Activated T-cell treated with anti-CD3 and anti-CD28 coated beads for 1 hour (primary cell): ENCODE measurements around the gene EIPR1.

ENCODE experiments used
- DNase-seq: peaks from one replicate; pipeline ENCODE4 v3.0.0-alpha.2; 2020; ENCODE audit warnings: low read depth

EIPR1 gene

DNA sequence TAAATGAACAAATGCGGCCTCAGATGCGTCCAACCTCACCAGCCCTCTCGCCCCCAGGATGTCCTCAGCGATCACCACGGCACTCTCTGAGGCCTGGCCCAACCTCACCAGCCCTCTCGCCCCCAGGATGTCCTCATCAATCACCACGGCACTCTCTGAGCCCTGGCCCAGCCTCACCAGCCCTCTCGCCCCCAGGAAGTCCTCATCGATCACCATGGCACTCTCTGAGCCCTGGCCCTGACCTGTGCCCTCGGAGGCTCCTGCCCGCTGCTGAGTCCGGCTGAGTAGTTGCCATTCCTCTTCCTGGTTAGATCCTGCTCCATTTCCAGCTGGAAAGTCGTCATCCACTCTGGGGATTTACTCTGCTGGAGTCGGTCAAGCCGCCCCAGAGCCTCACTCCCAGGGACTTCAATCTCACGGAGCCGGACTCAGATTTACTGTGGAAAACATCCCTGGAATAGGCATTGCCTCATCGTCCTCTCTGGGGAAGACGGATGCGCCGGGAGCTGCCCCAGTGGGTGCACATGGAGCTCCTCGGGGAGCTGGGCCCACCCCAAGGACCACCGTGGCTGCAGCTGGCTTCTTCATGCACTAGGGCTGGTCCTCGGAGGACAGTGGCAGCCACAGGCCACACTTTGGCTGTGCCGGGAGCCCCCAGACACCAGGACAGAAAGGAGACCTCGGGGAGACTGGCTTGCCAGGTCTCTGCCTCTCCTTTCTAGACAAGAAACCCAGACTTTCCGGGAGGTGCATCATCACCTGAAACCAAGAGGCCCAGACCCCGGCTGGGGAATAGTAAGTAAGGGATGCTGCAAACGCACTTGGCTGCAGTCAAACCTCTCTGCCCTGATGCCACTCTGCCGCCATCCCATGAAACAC lies 230.6 kb downstream of the EIPR1 start:
- no peak for DNase-seq

GRCh38 chr2:3146175-3146574 lies 231.4 kb downstream of the EIPR1 start:
- DNase-seq: no peak

GRCh38 chr2:3145471-3146021 lies 232.1 kb downstream of the EIPR1 start:
- DNase-seq: no peak

DNA sequence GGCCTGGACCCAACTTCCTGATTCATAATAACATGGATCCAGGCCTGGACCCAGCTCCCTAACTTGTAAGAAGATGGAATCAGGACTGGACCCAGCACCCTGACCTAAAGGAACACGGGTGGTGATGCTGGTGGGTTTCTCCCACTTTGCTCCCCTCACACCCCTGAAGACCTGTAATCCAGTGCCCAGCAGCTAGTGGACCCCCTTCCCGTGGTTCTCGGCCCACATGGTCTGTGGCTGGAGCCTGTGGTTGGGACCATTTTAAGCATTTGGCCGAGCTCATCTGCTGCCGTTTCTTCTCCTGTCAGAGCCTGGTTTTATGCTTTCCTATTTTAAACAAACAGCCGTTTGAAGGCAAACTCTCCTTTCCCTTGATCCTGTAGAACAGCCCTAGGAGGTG lies 232.8 kb downstream of the EIPR1 start:
- DNase-seq: no peak

- DNase-seq: no peak
Observed at GRCh38 chr2:3143602-3144001, 234.0 kb downstream of the EIPR1 start.

DNA sequence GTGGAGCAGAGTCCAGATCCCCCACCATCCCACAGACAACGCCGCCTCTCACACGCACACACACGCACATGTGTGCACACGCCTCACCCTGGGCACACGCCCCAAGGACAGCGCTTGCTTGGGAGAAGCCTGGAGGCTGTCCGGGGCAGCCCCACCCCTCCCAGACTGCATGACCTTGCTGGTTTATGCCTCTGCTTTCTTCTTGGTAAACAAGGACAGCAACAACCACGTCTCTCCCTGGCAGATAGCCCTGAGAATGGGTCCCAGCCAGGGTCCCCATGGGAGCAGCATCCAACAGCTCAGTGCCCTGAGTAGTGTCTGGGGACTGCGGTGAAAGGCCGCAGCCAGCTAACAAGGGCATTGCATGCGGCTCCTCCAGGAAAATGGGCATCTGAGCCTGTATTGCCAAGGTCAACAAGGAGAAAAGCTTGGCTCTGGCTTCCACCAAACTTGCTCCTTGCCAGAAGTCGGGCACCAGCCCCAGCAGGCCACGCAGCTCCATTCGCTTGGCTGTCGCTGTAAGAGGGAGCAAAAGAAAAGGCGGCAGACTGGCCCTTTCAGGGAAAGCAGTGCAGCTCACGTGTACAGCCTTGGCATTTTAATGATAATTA lies 234.6 kb downstream of the EIPR1 start:
- no peak for DNase-seq

DNA sequence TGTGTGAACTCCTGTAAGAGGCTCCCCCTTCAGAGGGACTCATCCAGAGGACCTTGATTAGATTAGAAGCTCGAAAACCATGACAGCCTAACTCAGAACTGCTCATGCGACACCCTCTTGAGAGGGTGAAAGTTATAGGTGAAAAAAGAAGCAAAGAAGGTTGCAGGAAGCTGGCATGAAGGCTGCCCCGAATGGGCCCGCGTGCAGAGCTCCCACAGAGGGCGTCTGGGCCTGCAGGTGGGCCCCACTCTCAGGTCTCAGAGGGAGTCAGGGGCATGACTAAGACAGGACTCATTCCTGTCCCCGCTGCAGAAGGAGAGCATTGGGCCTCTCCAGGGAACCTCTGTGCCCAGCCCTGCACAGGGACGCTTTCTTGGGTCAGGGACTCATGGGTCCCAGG lies 235.4 kb downstream of the EIPR1 start:
- no peak for DNase-seq

- no peak for DNase-seq
Observed at GRCh38 chr2:3141696-3142095, 235.9 kb downstream of the EIPR1 start.

- no peak for DNase-seq
Observed at GRCh38 chr2:3139906-3140305, 237.7 kb downstream of the EIPR1 start.
